ENCODE data around the gene RALGPS1.

The RALGPS1 gene

GRCh38 chr9:126907058-126907457, 7.5 kb upstream of the RALGPS1 start:
- no peaks in the 10 kb centered on the region for H3K9me3 ChIP-seq (replicated peaks; ENCODE audit: insufficient read depth, low read length)
- H3K27me3 ChIP-seq (replicated peaks; ENCODE audit: insufficient read depth, low read length), result no peaks in the 10 kb centered on the region
- H3K9me2 ChIP-seq (replicated peaks; ENCODE audit: insufficient read depth, low read length), result no peaks in the 10 kb centered on the region
- H3K27ac ChIP-seq (ENCODE audit: low read length), result no peak overlapping the region
- H3K4me3 ChIP-seq (ENCODE audit: low read length), result no peak overlapping the region
- no peak overlapping the region for H3K9ac ChIP-seq (ENCODE audit: low read length)
- no peaks in the 10 kb centered on the region for H3K4me1 ChIP-seq (ENCODE audit: low read length)
- H4K20me1 ChIP-seq (ENCODE audit: insufficient read depth, low read length), result no peaks in the 10 kb centered on the region
- TF ChIP-seq EZH2phosphoT487 (IDR thresholded peaks at IDR 0.05; ENCODE audit: low read length), result no peak
- TF ChIP-seq, protein P1, sequence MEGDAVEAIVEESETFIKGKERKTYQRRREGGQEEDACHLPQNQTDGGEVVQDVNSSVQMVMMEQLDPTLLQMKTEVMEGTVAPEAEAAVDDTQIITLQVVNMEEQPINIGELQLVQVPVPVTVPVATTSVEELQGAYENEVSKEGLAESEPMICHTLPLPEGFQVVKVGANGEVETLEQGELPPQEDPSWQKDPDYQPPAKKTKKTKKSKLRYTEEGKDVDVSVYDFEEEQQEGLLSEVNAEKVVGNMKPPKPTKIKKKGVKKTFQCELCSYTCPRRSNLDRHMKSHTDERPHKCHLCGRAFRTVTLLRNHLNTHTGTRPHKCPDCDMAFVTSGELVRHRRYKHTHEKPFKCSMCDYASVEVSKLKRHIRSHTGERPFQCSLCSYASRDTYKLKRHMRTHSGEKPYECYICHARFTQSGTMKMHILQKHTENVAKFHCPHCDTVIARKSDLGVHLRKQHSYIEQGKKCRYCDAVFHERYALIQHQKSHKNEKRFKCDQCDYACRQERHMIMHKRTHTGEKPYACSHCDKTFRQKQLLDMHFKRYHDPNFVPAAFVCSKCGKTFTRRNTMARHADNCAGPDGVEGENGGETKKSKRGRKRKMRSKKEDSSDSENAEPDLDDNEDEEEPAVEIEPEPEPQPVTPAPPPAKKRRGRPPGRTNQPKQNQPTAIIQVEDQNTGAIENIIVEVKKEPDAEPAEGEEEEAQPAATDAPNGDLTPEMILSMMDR (IDR thresholded peaks at IDR 0.05; ENCODE audit: low read length), result no peak
- no peak for TF ChIP-seq EZH2 (optimal IDR thresholded peaks at IDR 0.05; ENCODE audit: low read depth, low read length)
- no peak overlapping the region for H3K4me2 ChIP-seq (ENCODE audit: low read depth, low read length)
- H3K36me3 ChIP-seq (replicated peaks; ENCODE audit: insufficient read depth, low read length), result no peaks in the 10 kb centered on the region
- no peaks in the 10 kb centered on the region for H3F3A ChIP-seq (ENCODE audit: insufficient read depth, low read length)
- no peak overlapping the region for H2AFZ ChIP-seq (ENCODE audit: low read length)
- no peak for DNase-seq
- H3K79me2 ChIP-seq (ENCODE audit: low read length), result no peaks in the 10 kb centered on the region

DNA sequence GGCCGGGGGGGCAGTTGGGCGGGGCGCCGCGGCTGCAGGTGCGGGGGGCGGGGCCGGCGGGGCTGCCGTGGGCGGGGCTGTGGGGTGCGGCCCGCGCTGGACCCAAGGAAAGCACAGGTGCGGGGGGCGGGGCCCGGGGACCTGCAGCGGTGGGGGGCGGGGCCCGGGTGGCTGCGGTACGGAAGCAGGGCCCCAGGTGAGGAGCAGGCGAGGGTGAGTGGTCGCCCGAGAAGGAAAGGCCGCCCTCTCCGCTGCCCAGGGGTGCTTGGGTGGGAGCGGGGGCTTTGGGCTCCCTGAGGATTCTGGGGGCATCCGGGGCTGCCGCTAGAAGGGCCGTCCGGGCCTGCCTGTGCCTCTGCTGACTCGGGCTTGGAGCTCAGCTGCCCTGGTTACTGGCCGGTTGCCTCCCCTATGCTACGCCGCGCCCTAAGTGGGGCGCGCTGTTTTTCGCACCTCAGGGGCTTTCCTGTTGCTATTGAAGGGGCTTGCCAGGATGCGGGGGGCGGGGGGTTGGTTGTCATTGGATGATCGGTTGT, 767 bp downstream of the RALGPS1 start:
- peak overlapping the region; percentile 66 for H3K4me3 ChIP-seq (ENCODE audit: low read length)
- H3K36me3 ChIP-seq (replicated peaks; ENCODE audit: insufficient read depth, low read length), result no peaks in the 10 kb centered on the region
- H3K9me3 ChIP-seq (replicated peaks; ENCODE audit: insufficient read depth, low read length), result no peaks in the 10 kb centered on the region
- TF ChIP-seq, protein P1 (IDR thresholded peaks at IDR 0.05; ENCODE audit: low read length), result no peak
- no peak for TF ChIP-seq EZH2phosphoT487 (IDR thresholded peaks at IDR 0.05; ENCODE audit: low read length)
- no peak for TF ChIP-seq EZH2 (optimal IDR thresholded peaks at IDR 0.05; ENCODE audit: low read depth, low read length)
- H3K27me3 ChIP-seq (replicated peaks; ENCODE audit: insufficient read depth, low read length), result no peaks in the 10 kb centered on the region
- DNase-seq, result peak; percentile 85
- H3F3A ChIP-seq (ENCODE audit: insufficient read depth, low read length), result no peaks in the 10 kb centered on the region; the same call in 1 of the 2 replicates
- H3K9ac ChIP-seq (ENCODE audit: low read length), result peak overlapping the region; percentile 39; the same call in 1 of the 2 replicates
- no peaks in the 10 kb centered on the region for H4K20me1 ChIP-seq (ENCODE audit: insufficient read depth, low read length)
- peaks cover 8% of the 10 kb centered on the region; the same call in 1 of the 2 replicates for H3K4me1 ChIP-seq (ENCODE audit: low read length)
- no peak overlapping the region for H2AFZ ChIP-seq (ENCODE audit: low read length)
- H3K27ac ChIP-seq (ENCODE audit: low read length), result no peak overlapping the region
- no peaks in the 10 kb centered on the region for H3K9me2 ChIP-seq (replicated peaks; ENCODE audit: insufficient read depth, low read length)
- H3K79me2 ChIP-seq (ENCODE audit: low read length), result peaks cover 43% of the 10 kb centered on the region
- peak overlapping the region; percentile 66 for H3K4me2 ChIP-seq (ENCODE audit: low read depth, low read length)

GRCh38 chr9:126915846-126916543, 1.4 kb downstream of the RALGPS1 start:
- Histone ChIP-seq H3K27ac (ENCODE audit: low read length) (no peak overlapping the region), H4K20me1 (ENCODE audit: insufficient read depth, low read length) (no peaks in the 10 kb centered on the region), H3K4me1 (ENCODE audit: low read length) (peaks cover 8% of the 10 kb centered on the region; the same call in 1 of the 2 replicates), H3K79me2 (ENCODE audit: low read length) (peaks cover 50% of the 10 kb centered on the region), H3K9me3 (replicated peaks; ENCODE audit: insufficient read depth, low read length) (no peaks in the 10 kb centered on the region), H3K4me3 (ENCODE audit: low read length) (peak overlapping the region; percentile 66), H2AFZ (ENCODE audit: low read length) (no peak overlapping the region), H3K27me3 (replicated peaks; ENCODE audit: insufficient read depth, low read length) (no peaks in the 10 kb centered on the region), H3F3A (ENCODE audit: insufficient read depth, low read length) (no peaks in the 10 kb centered on the region; the same call in 1 of the 2 replicates), H3K9me2 (replicated peaks; ENCODE audit: insufficient read depth, low read length) (no peaks in the 10 kb centered on the region), H3K36me3 (replicated peaks; ENCODE audit: insufficient read depth, low read length) (no peaks in the 10 kb centered on the region), H3K4me2 (ENCODE audit: low read depth, low read length) (peak overlapping the region; percentile 66), H3K9ac (ENCODE audit: low read length) (peak overlapping the region; percentile 39; the same call in 1 of the 2 replicates)
- no peak for DNase-seq
- TF ChIP-seq, protein P1 (IDR thresholded peaks at IDR 0.05; ENCODE audit: low read length), result no peak
- TF ChIP-seq EZH2 (optimal IDR thresholded peaks at IDR 0.05; ENCODE audit: low read depth, low read length), result no peak
- no peak for TF ChIP-seq EZH2phosphoT487 (IDR thresholded peaks at IDR 0.05; ENCODE audit: low read length)
